PFSK-1 (cell line): ENCODE measurements around the gene RCAN3.

Experiments used
- FOXP2 ChIP-seq: optimal IDR thresholded peaks from 2 replicates; pipeline ENCODE3; 2011; ENCODE audit warnings: borderline replicate concordance, control low read depth, inconsistent platforms; ENCODE audit not compliant: insufficient read depth; ENCODE audit errors: extremely low read length, extremely low read depth
- POLR2AphosphoS5 ChIP-seq: IDR thresholded peaks from 2 replicates; pipeline ENCODE4 v1.6.1; 2012; ENCODE audit warnings: low read depth, mild to moderate bottlenecking, control low read depth, low read length, moderate library complexity
- REST ChIP-seq, 2 experiments: IDR thresholded peaks; 2 replicates each; pipeline versions ENCODE4 v1.6.1 to v1.8.0; 2011 to 2012; ENCODE audit warnings: low read depth in 2 of 2, low read length in 2 of 2, control low read depth in 1 of 2, inconsistent platforms in 1 of 2, mild to moderate bottlenecking in 1 of 2, moderate library complexity in 1 of 2; ENCODE audit not compliant: insufficient read depth in 1 of 2
- SIN3A ChIP-seq: IDR thresholded peaks from 2 replicates; pipeline ENCODE4 v1.6.1; 2012; ENCODE audit warnings: mild to moderate bottlenecking, low read length, moderate library complexity, borderline replicate concordance; ENCODE audit not compliant: insufficient read depth
- TAF1 ChIP-seq: IDR thresholded peaks from 2 replicates; pipeline ENCODE4 v1.6.1; 2012; ENCODE audit warnings: low read length, control low read depth, borderline replicate concordance; ENCODE audit not compliant: insufficient read depth

- TF ChIP-seq SIN3A (no peak), POLR2AphosphoS5 (no peak), TAF1 (no peak), FOXP2 (no peak), REST (IDR thresholded peaks at IDR 0.05; ENCODE audit: insufficient read depth in 1 of 2, low read depth in 2 of 2, low read length in 2 of 2) (no peak)
Measured at GRCh38 chr1:24504560-24504959, 1.9 kb downstream of the RCAN3 start.
